ENCODE results near the gene ZC3H6.

ZC3H6 gene

GRCh38 chr2:112275311-112275886 lies at the start of gene ZC3H6:
Gene ZC3H6, plus strand, starts transcription at chr2:112275597. Its CDS starts 398 bp downstream, at chr2:112275995.
- FAIRE-seq: peak; percentile 80

- FAIRE-seq: no peak
Measured at GRCh38 chr2:112229348-112229747, 46.0 kb upstream of the ZC3H6 start.

GRCh38 chr2:112230371-112230770 lies 45.0 kb upstream of the ZC3H6 start:
- FAIRE-seq: no peak

- no peak for FAIRE-seq
Measured at GRCh38 chr2:112239862-112240261, 35.5 kb upstream of the ZC3H6 start.

- no peak for FAIRE-seq
Measured at GRCh38 chr2:112242384-112242783, 33.0 kb upstream of the ZC3H6 start.

- FAIRE-seq: no peak
Measured at GRCh38 chr2:112243233-112243632, 32.2 kb upstream of the ZC3H6 start.

- no peak for FAIRE-seq
Measured at GRCh38 chr2:112244854-112245253, 30.5 kb upstream of the ZC3H6 start.

- no peak for FAIRE-seq
Measured at GRCh38 chr2:112251271-112251670, 24.1 kb upstream of the ZC3H6 start.

- no peak for FAIRE-seq
Measured at GRCh38 chr2:112253261-112253815, 22.1 kb upstream of the ZC3H6 start.

GRCh38 chr2:112254466-112255240 lies 20.7 kb upstream of the ZC3H6 start, which contains the start of gene ZC3H8:
Gene ZC3H8, minus strand, starts transcription at chr2:112255042. Its CDS starts 61 bp downstream, at chr2:112254981.
- FAIRE-seq: no peak

- FAIRE-seq: no peak
Measured at GRCh38 chr2:112255875-112256274, 19.5 kb upstream of the ZC3H6 start.

GRCh38 chr2:112256654-112257053 lies 18.7 kb upstream of the ZC3H6 start:
- FAIRE-seq: no peak

- no peak for FAIRE-seq
Measured at GRCh38 chr2:112257575-112257974, 17.8 kb upstream of the ZC3H6 start.

- FAIRE-seq: no peak
Measured at GRCh38 chr2:112259509-112260294, 15.7 kb upstream of the ZC3H6 start.

GRCh38 chr2:112260295-112260625 lies 15.1 kb upstream of the ZC3H6 start:
- no peak for FAIRE-seq

- FAIRE-seq: no peak
Measured at GRCh38 chr2:112262876-112263275, 12.5 kb upstream of the ZC3H6 start.

GRCh38 chr2:112268547-112268946 lies 6.8 kb upstream of the ZC3H6 start:
- FAIRE-seq: no peak

- FAIRE-seq: no peak
Measured at GRCh38 chr2:112272669-112273068, 2.7 kb upstream of the ZC3H6 start.

- no peak for FAIRE-seq
Measured at GRCh38 chr2:112273349-112273748, 2.0 kb upstream of the ZC3H6 start.

GRCh38 chr2:112275887-112276773 lies 733 bp downstream of the ZC3H6 start:
- FAIRE-seq: peak; percentile 37

GRCh38 chr2:112276954-112277353 lies 1.6 kb downstream of the ZC3H6 start:
- FAIRE-seq: no peak

GRCh38 chr2:112277596-112278220 lies 2.3 kb downstream of the ZC3H6 start:
- no peak for FAIRE-seq

Measured in TTC549 (cell line).